ENCODE measurements around the gene SERPINA6.

DNA sequence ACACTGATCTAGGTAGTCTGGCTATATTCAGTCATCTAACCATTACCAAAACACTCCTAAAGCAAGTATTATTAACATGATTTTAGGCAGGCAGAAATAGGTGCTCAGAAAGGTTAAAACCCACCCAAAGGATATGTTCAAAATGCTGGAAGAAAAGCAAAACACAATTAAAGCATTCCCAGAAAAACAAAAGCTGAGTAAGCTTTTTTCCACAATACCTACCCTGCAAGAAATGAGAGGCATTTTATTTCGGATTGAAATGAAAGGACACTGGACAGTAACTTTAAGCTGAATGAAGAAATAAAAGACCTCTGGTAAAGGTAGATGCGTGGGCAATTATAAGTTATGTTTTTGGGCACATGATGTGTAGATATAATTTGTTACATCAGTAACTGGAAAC is 8.2 kb downstream of the SERPINA6 start:
- TF ChIP-seq, protein P1, sequence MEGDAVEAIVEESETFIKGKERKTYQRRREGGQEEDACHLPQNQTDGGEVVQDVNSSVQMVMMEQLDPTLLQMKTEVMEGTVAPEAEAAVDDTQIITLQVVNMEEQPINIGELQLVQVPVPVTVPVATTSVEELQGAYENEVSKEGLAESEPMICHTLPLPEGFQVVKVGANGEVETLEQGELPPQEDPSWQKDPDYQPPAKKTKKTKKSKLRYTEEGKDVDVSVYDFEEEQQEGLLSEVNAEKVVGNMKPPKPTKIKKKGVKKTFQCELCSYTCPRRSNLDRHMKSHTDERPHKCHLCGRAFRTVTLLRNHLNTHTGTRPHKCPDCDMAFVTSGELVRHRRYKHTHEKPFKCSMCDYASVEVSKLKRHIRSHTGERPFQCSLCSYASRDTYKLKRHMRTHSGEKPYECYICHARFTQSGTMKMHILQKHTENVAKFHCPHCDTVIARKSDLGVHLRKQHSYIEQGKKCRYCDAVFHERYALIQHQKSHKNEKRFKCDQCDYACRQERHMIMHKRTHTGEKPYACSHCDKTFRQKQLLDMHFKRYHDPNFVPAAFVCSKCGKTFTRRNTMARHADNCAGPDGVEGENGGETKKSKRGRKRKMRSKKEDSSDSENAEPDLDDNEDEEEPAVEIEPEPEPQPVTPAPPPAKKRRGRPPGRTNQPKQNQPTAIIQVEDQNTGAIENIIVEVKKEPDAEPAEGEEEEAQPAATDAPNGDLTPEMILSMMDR (IDR thresholded peaks at IDR 0.05), result no peak
- TF ChIP-seq POLR2A (IDR thresholded peaks at IDR 0.05) (no peak), POLR2AphosphoS5 (IDR thresholded peaks at IDR 0.05) (no peak), EP300 (IDR thresholded peaks at IDR 0.05) (no peak)
